ENCODE data around the gene PLA2G4E. TPM values are rescaled to one million over a fixed set of nuclear protein-coding genes. Genes with fewer than 3 reads are reported as not detected.

Gene PLA2G4E
- total and polyA plus RNA-seq, 2 of the 13 experiments (the other 11 are each of a cell fraction or from before 2014, with no cell fraction given) = not detected

DNA sequence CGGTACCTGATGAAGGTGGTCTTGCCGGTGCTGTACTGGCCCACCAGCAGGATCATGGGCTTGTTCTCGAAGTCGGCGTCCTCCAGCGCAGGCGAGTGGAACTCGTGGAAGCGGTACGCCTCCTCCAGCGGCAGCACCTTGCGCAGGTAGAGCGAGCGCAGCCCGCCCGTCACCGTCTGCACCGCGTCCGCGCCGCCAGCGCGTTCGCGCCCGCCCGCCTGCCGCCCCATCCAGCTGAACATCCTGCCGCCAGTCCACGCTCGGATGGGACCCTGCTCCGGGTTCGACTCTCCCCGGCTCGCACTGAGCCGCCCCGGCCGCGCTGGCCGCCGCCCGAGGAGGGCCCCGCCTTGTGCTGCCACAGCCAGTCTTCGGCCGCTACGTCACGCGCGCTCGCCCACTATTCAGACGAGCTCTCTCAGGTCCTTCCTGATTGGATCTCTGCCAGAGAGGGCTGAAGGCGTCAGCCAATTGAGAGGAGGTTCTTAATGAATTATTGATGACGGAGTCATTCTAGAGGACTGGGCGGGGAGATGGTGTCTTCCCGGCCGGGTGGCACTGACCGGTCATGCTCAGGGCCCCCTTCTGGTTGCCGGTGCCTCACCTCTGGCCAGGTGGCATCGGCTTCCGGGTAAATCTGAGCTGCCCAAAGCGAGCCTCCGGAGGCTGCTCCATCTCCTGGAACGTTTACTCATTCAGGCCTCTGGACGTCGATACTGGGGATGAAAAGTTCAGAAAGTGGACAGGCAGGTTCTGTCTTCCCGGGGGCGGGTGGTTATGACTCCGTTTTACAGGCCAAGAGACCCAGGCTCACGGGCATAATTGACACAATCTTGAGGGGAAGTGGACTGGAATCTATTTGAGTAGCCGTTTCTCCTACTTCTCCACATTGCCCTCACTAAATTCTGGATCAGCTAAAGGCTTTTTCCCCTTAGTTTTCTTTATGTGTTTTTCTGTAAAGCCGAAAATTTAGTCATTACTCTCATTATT, 48.3 kb downstream of the PLA2G4E start, which contains the start of gene EHD4 (continued):
- TF ChIP-seq ZHX1 (CRISPR knock-in tag; IDR thresholded peaks at IDR 0.05; ENCODE audit: low read depth) (0 out of 2 replicates have a peak, but pooled peaks have one; percentile 32), SCMH1 (CRISPR knock-in tag; IDR thresholded peaks at IDR 0.05; ENCODE audit: borderline replicate concordance) (no peak), ZNF563 (CRISPR knock-in tag; IDR thresholded peaks at IDR 0.05) (peak; percentile 11; the same call in 1 of the 2 replicates), SNAI1 (CRISPR knock-in tag; IDR thresholded peaks at IDR 0.05; ENCODE audit: borderline replicate concordance) (no peak), PHF21A (CRISPR knock-in tag; IDR thresholded peaks at IDR 0.05) (peak; percentile 98), NAIF1 (CRISPR knock-in tag; IDR thresholded peaks at IDR 0.05; ENCODE audit: borderline replicate concordance) (no peak), NFATC3 (CRISPR knock-in tag; IDR thresholded peaks at IDR 0.05) (no peak), ZNF768 (CRISPR knock-in tag; IDR thresholded peaks at IDR 0.05) (peak; percentile 66), ATF5 (CRISPR knock-in tag; IDR thresholded peaks at IDR 0.05; ENCODE audit: low read depth) (0 out of 2 replicates have a peak, but pooled peaks have one; percentile 72), GATA4 (IDR thresholded peaks at IDR 0.05; ENCODE audit: borderline replicate concordance, low read depth) (no peak), RXRB (CRISPR knock-in tag; IDR thresholded peaks at IDR 0.05; ENCODE audit: borderline replicate concordance) (peak; percentile 37; the same call in 1 of the 2 replicates), ZNF850 (CRISPR knock-in tag; conservative IDR thresholded peaks at IDR 0.05) (no peak), ZNF230 (CRISPR knock-in tag; IDR thresholded peaks at IDR 0.05) (peak; percentile 74; the same call in 1 of the 2 replicates), ZNF253 (CRISPR knock-in tag; IDR thresholded peaks at IDR 0.05; ENCODE audit: borderline replicate concordance) (no peak), ZFP36L2 (CRISPR knock-in tag; IDR thresholded peaks at IDR 0.05) (no peak), ISX (CRISPR knock-in tag; conservative IDR thresholded peaks at IDR 0.05) (no peak), ZNF33A (CRISPR knock-in tag; IDR thresholded peaks at IDR 0.05; ENCODE audit: borderline replicate concordance) (no peak), PTBP1 (IDR thresholded peaks at IDR 0.05; ENCODE audit: low read depth, low read length, poor library complexity, severe bottlenecking) (no peak), GABPB1 (CRISPR knock-in tag; IDR thresholded peaks at IDR 0.05) (peak; percentile 73; the same call in 1 of the 2 replicates)
- TF ChIP-seq, protein P1, sequence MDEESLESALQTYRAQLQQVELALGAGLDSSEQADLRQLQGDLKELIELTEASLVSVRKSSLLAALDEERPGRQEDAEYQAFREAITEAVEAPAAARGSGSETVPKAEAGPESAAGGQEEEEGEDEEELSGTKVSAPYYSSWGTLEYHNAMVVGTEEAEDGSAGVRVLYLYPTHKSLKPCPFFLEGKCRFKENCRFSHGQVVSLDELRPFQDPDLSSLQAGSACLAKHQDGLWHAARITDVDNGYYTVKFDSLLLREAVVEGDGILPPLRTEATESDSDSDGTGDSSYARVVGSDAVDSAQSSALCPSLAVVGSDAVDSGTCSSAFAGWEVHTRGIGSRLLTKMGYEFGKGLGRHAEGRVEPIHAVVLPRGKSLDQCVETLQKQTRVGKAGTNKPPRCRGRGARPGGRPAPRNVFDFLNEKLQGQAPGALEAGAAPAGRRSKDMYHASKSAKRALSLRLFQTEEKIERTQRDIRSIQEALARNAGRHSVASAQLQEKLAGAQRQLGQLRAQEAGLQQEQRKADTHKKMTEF (CRISPR knock-in tag; IDR thresholded peaks at IDR 0.05) = peak; percentile 77
- TF ChIP-seq, protein P2, sequence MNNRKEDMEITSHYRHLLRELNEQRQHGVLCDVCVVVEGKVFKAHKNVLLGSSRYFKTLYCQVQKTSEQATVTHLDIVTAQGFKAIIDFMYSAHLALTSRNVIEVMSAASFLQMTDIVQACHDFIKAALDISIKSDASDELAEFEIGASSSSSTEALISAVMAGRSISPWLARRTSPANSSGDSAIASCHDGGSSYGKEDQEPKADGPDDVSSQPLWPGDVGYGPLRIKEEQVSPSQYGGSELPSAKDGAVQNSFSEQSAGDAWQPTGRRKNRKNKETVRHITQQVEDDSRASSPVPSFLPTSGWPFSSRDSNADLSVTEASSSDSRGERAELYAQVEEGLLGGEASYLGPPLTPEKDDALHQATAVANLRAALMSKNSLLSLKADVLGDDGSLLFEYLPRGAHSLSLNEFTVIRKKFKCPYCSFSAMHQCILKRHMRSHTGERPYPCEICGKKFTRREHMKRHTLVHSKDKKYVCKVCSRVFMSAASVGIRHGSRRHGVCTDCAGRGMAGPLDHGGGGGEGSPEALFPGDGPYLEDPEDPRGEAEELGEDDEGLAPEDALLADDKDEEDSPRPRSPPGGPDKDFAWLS (CRISPR knock-in tag; IDR thresholded peaks at IDR 0.05; ENCODE audit: borderline replicate concordance) = no peak

Data from HepG2 (cell line).